ENCODE results near the gene SNTB2. TPM values are rescaled to one million over a fixed set of nuclear protein-coding genes. Genes with fewer than 3 reads are reported as not detected.

The SNTB2 gene
- total and polyA plus RNA-seq, 2 of the 8 experiments (the other 6 are each of a cell fraction or from before 2014, with no cell fraction given), result 6.0 to 16.1 TPM

GRCh38 chr16:69323415-69323814, 136.5 kb downstream of the SNTB2 start (continued):
- no peak for TF ChIP-seq ATF2 (IDR thresholded peaks at IDR 0.05; ENCODE audit: low read length)
- TF ChIP-seq CREB1 (IDR thresholded peaks at IDR 0.05), result no peak
- TF ChIP-seq MAX (IDR thresholded peaks at IDR 0.05), result no peak
- no peak for TF ChIP-seq KDM5A (IDR thresholded peaks at IDR 0.05; ENCODE audit: low read length)
